GM19395 (cell line): ENCODE data around the gene SINHCAF.
"Not testable (repeated sequence)": the region's sequence is repeated elsewhere in the genome, so short reads cannot be mapped to it uniquely, and the experiment has no call there.

Experiments used
- ATAC-seq: cut with Tn5 transposase; IDR thresholded peaks from one replicate; pipeline ENCODE4 v1.9.1; 2021; ENCODE audit warnings: mild to moderate bottlenecking, moderate library complexity; ENCODE audit not compliant: unreplicated experiment

Gene SINHCAF

DNA sequence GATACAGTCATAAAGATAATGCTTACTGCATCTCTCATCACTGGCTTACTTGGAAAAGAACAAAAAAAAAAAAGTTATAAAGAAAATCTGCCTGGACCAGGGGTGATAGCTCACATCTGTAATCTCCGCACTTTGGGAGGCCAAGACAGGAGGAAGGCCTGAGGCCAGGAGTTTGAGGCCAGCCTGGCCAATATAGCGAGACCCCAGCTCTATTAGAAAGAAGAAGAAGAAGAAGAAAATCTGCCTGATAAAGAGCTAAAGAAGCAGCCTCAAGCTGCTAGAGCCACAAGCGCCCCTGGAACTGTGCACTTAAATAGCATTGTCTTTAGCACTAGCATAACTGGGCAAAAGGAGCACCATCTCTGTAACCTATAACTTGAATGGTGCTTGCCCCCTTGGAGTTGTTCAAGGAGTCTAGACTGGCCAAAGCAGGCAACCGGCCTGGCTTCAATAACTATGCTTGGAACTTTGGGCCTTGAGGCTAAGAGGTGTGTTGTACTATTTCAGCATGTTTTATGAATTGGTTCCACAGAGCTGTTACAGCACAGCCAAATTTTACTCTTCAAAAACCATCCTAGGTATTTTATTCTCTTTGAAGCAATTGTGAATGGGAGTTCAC is 53.2 kb downstream of the SINHCAF start:
- no peak for ATAC-seq

DNA sequence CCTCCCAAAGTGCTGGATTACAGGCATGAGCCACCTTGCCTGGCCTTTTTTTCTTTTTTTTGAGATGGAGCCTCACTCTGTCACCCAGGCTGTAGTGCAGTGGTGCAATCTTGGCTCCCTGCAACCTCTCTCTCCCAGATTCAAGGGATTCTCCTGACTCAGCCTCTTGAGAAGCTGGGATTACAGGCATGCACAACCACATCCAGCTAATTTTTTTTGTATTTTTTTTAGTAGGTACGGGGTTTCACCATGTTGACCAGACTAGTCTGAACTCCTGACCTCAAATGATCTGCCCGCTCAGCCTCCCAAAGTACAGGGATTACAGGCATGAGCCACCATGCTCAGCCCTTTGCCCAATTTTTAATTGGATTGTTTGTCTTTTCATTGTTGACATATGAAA is 58.0 kb downstream of the SINHCAF start:
- ATAC-seq, result no peak

DNA sequence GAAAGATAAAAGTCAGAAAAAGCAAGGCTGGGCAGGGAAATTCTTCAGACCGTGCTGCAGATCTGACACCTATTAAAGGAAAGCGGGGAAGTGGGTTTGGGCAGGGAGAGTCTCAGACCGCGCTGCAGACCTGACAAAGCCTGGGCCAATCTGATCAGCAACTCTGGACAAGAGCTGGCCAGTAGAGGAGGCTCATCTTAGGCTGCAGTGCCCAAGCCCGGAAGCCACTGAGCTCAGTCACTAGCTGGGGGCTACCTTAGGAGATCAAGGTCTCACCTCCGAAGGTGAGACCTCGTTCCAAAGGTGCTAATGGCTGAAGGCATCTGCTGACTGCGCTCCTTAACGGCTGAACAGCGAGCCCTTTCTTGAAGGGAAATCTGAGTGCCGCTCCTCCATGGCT is 60.2 kb downstream of the SINHCAF start:
- no peak for ATAC-seq

DNA sequence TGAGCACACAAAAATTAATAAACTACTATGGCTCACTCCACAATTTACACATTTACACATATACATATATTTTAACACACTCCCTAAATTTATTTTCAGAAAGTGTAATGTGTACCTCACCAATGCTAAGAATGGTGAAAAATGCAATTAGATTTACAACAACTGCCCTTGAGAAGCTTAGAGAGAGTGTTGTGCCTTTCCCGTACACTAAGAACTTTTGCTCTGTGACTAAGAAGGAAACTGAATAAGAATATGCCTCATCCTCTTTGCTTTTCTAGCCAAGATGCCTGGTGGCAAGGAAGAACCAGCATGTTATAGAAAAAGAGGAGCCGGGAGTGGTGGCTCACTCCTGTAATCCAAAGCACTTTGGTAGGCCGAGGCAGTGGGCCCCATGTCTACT is 62.3 kb downstream of the SINHCAF start:
- ATAC-seq, result no peak

DNA sequence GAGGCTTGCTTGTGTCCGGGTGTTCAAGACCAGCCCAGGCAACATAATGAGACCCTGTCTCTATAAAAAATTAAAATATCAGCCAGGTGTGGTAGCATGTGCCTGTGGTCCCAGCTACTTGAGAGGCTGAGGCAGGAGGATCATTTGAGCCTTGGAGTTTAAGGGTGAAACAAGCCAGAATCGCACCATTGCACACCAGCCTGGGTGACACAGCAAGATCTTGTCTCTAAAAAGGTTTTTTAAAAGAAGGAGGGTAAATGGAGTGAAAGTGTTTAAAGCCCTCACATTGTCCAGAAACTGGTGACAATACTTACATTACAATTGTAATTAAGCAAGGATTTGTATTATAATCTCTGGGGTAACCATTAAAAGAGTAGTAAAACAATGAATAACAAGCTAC is 64.2 kb downstream of the SINHCAF start:
- ATAC-seq, result no peak

DNA sequence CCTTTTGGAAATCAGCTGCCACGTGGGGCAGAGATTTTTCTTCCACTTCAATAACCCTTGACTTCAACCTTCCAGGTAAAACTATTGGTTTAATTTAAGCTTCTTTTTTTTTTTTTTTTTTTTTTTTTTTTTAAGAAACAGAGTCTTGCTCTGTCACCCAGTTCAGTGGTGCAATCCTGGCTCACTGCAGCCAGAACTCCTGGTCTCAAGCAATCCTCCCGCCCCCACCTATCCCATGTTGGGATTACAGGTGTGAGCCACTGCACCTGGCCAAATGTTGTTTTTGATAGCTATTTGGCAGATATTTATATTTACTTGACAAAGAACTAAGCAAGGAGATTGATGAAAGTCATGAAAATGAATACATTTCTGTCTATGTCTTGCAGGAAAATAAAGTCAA is 65.1 kb downstream of the SINHCAF start:
- ATAC-seq, result no peak

DNA sequence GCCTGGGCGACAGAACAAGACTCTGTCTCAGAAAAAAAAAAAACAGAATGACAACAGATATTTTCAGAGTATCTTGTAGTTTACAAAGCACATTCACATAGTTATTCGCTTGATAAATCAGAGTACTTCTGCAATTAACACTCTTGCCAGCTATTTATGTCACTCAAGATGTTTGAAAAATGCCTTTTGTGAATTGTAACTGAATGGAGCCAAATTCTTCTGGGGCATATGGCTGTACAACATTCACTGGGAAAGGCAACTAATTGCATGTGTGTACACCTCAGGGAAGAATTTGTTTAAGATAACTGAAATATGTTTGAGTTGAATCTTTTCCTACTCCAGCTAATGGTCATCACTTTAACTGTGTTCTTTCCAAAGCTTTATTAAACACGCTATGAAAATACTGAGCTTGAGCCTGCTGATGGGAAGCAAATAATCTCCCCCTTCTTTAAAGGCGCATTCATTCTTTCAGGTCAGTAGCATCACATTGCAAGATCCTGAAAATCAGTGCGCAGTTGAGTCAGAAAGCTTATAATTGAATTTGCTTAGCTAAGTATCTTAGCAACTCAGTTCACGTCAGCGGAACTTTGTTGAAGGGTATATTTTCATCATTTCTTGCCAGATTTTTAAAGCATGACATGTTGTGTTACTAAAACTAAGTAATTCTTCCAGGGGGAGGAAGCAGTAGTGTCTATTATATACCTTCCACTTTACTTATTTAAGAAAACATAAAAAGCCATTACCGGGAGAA is 66.6 kb downstream of the SINHCAF start:
- ATAC-seq, result no peak

DNA sequence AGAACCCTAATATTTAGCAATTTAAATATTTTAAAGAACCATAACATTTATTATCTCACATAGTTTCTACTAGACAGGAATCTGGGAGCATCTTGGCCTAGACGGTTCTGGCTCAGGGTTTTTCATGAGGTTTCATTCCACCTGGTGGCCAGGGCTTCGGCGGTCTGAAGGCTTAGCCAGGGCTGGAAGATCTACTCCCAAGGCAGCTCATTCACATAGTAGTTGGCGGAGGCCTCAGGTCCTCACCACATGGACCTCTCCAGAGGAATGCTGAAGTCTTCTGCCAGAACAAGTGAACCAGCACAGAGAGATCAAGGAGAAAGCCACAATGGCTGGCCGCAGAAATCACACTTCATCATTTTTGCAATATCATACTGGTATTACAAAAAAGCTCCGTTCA is 68.2 kb downstream of the SINHCAF start:
- ATAC-seq, result no peak

DNA sequence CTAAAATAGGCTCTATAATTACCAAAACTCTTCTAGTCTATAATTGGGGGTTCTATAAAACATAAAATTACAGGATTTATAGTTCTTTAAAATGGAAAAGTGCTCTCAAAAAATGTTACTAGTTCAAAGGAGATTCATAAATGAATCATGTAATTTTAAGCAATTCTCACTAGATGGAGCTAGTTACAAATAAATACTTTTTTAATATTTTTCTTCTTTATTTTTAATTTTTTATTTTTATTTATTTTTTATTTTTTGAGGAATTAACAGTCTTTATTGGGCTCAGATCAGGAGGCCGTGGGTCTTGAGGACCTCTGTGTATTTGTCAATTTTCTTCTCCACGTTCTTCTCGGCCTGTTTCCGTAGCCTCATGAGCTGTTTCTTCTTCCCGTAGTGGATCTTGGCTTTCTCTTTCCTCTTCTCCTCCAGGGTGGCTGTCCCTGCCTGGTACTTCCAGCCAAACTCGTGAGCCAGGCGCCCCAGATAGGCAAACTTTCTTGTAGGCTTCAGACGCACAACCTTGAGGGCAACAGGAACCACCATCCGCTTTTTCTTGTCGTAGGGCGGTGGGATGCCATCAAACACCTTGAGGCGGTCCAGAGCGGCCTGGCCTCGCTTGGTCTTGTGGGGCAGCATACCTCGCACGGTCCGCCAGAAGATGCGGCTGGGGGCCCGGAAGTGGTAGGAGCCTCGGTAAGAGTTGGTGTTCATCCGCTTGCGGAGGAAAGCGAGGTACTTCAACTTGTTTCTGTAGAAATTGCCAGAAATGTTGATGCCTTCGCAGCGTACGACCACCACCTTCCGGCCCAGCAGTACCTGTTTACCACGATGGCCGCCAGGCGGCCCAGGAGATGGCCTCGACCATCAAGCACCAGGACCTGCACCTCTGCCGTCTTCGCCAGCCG is 74.0 kb downstream of the SINHCAF start:
- ATAC-seq, result not testable (repeated sequence)

DNA sequence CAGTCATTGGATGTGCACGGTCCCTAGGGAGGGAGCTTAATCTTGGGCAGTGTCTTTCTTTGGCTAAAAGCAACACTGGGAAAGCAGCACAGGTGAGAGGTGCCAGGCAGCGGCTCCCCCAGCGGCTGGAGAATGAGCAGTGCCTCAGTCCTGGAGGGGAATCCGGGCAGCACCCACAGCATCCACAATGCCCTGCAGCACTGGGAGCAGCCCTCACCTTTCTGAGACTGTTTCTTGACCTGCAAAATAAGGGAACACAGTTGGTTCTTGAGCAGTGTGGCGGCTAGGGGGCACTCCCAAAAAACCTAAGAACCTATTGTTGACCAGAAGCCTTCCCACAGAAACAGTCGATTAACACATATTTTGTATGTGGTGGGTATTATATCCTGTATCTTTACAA is 75.8 kb downstream of the SINHCAF start:
- ATAC-seq, result no peak

DNA sequence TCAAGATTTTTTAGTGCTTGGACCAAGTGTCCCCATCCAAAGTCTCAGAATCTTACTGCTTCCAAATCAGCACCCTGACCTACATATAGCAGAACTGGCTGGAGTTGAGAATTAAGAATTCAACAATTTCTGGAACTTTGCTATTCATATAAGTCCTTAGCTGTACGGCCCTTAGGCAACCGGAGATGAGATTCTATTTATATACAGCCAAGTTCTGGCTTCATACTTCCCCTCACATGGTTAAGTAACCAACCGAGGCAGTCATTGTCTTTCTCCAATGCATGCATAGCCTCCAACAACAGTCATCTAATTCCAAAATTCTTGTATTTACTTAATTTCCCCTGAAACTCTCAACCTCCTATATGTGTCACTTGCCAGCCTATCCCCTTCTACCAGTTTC is 76.6 kb downstream of the SINHCAF start:
- no peak for ATAC-seq

DNA sequence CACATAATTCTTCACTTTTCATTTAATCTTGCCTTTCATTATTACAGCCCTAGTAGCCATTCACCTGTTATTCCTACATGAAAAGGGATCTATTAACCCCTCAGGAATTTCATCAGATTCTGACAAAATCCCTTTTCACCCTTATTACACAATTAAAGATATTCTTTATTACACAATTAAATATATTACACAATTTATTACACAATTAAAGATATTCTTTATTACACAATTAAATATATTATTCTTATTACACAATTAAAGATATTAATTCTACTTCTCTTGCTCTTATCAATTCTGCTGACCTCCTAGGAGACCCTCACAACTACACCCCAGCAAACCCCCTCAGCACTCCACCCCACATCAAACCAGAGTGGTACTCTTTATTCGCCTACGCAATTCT is 77.1 kb downstream of the SINHCAF start:
- no peak for ATAC-seq

DNA sequence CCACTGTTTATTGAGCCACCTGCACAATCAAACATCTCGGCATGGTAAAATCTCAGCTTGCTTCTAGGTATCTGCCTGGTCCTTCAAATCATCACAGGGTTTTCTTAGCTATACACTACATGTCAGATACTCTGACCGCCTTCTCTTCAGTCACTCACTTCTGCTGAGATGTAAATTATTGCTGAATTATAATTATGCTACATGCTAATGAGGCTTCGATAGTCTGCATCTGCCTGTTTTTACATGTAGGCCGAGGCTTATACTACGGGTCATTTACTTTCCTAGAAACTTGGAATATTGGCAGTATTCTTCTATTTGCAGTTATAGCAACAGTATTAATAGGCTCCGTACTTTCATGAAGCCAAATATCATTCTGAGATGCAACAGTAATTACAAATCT is 77.6 kb downstream of the SINHCAF start:
- no peak for ATAC-seq

DNA sequence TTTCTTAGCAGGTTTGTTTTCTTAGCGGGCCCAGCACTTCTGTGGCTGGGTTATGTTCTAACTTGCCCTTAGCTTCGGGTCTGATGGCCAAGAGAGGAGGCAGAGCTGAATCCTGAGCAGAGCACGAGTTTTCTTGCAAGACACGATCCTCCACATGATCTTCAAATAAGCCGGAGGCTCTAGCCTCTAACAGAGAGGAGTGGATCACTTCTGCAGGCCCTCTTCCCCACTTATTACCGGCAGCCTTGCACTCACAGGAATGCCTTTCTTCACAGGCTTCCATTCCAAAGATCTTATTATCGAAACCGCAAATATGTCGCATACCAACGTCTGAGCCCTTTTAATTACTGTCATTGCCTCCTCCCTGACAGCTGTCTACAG is 79.5 kb downstream of the SINHCAF start:
- no peak for ATAC-seq

DNA sequence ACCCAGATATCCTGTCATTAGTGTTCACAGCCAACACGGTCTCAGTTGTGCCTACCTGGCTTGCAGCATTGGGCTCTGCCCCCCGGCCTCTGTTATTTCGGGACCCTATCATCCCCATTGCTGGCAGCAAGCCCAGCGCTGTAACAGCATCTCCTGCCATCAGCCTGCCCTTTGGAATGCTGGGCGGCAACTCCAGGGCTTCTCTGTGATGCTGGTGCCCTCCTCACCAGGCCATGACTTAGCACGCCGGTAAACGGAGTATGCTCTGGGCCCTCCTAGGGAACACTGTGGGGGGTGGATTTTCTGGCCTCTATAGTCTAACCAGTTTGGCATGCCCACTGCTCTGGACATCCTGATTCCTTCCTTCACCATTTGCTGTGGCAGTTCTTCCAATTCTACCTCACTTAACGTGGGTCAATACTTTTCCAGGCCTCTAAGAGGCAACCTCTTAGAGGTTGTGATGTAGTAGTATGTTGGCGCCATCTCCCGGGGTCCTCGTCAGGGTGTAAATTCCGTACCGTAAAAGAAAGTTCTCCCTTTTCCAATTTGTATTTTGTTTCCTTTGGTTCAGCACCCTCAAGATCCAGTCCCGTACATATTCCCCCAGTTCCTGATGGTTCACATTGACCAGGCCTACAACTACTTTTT is 80.0 kb downstream of the SINHCAF start:
- no peak for ATAC-seq

DNA sequence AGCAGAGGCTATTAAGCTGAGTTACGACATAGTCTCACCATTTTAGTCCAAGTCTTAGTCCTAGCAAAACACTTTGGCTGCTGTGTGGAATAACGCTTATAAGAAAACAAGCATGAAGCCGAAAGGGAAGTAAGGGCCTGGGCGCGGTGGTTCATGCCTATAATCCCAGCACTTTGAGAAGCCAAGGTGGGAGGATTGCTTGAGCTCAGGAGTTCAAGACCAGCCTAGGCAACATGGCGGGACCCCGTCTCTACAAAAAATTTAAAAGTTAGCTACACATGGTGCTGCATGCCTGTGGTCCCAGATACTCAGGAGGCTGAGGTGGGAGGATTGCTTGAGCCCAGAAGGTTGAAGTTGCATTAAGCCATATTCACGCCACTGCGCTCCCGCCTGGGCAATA is 83.5 kb downstream of the SINHCAF start:
- not testable (repeated sequence) for ATAC-seq

DNA sequence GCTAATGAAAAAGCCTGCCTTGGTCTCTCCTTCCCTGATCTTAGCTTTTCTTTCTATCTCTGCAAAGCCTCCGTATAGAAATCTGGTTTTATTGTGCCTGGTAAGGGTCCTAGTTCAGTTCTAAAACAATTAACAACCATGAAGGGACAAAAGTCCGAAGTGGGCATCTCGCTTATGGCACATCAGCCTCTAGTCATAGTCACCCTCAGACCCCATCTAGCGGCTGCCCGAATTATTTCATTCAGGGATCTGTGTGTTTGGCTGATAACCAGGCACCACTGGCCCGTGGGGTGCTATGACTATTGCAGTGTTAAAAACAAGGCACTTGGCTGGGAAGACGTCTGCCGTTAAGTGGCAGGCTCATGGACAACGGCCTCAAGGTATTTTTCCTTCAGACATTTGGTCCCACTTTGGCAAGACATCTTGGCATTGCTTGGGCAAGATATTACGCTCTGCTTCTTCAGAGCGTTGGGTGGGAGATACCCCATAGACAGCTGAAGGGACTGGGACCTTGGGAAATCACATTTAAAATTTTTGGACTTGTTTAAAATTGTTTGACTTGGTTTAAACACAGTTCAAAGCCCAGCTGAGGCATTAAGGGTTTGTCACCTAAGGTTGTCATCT is 87.1 kb downstream of the SINHCAF start:
- ATAC-seq, result peak; percentile 90

DNA sequence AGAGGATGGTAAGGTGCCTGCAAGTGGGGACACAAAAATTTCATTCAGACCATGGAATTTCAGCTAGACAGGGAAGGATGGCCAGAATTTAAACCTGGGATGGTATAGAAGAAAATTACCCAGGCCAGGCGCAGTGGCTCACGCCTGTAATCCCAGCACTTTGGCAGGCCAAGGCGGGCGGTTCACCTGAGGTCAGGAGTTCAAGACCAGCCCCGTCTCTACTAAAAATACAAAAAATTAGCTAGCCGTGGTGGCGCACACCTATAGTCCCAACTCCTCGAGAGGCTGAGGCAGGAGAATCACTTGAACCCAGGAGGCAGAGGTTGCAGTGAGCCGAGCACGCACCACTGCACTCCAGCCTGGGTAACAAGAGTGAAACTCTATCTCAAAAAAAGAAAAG is 87.6 kb downstream of the SINHCAF start:
- peak; percentile 23 for ATAC-seq

DNA sequence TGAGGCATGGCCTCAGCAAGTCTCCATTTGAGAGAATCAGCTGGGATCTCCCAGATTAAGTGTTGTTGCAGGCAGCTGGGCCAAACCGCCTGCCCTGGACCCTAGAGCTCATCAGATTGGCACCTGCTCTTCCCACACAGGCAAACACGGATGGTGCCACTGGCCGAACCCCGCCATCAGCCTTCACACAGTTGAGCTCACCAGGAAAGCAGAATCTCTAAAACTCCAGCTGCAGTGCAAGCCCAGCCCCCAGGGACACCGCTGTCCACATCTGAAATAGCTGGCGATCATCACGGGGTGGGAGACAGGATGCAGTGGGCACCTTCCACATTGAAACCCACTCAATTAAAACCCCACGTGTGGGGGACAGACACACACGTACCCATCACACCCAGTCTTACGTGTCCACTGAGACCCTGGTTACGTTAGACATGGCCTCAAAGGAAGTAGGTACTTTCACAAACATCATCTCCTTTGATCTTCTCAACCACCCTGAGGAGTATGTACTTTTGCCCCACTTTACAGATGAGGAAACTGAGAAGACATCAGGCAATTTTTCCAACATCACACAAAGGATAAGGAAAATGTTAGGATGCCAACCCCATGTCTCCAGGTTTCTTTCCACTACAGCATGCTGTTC is 88.8 kb downstream of the SINHCAF start:
- ATAC-seq, result no peak

DNA sequence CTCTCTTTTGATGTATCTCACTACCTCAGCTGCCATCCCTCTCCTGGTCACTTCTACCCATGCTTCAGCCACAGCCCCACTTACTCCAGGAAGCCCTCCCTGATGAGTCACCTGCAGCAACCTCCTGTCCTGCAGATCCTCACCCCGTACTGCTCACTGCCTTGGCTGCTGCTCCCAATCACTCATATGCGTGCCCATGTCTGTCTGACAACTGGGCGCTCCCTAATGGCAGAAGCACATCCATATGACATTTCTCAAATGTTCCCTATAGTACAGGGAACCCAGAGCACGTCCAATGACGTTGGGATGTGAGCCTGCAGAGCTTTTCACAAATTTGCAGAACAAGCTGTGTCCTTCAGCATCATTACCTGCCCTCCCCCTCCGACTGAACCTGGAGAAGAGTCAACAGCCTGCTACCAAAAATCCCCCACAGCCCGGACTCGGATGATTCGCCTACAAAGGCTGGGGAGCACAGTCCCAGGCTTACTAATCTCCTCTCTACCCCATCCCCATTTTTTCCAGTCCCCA is 90.0 kb downstream of the SINHCAF start:
- no peak for ATAC-seq
